ENCODE data around the gene FNBP1L.

The FNBP1L gene

DNA sequence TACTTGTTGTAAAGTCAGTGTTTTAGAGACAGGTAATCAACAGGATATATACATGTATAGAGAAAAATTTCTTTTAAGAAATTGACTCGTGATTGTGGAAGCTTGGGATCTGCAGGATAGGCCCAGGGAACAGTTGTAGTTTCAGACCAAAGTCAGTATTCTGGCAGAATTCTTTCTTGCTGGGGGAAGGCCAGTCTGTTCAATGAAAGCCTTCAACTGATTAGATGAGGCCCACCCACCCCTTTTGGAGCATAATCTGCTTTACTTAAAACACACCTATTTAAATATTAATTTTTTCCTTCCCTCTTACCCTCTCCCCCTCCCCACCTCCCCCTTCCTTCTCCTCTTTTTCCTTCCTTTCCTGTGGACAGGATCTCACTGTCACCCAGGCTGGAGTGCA lies 48.0 kb downstream of the FNBP1L start:
- DNase-seq, result no peak

DNA sequence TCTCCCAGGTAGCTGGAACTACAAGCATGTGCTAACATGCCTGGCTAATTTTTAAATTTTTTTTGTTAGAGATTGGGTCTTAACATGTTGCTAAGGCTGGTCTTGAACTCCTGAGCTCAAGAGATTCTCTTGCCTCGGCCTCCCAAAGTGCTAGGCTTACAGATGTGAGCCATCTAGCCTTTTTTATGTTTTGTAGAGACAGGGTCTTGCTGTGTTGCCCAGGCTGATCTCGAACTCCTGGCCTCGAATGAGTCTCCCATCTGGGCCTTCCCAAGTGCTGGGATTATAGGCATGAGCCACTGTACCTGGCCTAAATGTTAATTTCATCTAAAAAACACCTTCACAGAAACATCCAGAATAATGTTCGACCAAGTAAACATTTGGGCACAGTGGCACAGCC lies 48.6 kb downstream of the FNBP1L start:
- DNase-seq, result no peak

DNA sequence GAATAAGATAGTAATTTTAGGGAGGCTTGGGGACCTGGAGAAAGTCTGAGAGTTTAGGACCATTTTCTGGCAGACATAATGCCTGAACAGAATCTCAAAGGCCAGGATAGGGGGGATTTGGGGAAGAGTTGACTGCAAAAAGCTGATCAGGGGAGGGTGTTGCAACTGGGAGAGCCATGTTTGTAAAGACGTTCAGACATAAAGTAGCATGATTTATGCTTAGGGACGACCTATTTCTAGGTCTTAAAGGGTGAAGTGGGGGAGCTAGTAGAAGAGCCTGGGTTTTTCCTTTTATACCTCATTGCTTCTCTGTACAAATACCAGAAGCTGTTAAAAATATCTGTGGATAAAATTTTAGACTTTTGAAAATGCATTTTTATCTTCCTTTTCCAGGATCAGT lies 51.2 kb downstream of the FNBP1L start:
- DNase-seq, result no peak

DNA sequence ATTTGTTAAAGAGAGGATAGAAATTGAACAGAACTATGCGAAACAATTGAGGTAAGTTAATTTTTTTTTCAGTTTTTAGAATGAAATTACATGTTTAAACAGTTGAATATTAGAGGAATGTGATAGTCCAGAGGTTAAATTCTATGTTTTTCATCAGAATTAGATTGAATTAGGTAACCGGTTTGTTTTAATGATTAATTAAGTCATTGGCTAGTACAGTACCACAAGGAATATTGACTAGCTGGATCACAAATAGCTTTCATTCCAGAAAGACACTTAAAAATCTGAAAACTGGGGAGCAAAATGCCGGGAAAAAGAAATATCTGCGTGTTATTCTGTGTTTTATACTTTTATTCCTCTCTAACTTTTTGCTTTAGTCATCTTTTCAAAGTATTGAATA lies 51.6 kb downstream of the FNBP1L start:
- no peak for DNase-seq

DNA sequence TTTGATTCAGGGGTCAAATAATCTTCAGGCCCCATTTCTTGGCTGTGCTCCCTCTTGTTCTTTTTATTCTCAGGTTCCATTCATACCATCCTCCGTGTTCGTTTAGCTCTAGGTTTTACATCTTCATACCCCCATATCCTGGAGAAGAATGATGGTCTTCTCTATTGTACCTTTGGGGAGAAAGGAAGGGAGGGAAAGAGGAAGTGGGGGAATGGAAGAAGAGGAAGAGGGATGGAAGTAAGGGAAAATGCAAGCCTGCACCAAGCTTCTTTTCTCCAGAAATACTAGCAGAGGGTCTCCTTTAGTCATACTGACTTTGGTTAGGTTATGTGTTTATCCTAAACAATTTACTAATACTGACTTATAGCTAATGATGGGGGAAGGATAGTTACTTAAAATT lies 52.4 kb downstream of the FNBP1L start:
- no peak for DNase-seq

DNA sequence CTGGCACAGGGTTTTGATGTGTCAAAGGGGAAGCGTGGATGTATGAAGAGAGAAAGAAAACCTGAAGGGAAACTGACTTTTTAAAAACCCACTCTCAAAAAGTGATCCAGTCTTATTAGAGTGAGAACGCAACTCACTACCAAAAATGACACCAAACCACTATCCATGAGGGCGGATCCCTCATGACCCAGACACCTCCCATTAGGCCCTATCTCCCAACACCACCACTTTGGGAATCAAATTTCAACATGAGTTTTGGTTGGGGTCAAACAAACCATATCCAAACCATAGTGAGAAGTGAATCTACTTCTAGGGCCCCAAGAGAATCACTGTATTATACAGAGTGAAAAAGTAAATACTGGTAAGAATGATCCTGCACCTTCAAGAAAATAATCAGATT lies 53.5 kb downstream of the FNBP1L start:
- DNase-seq, result no peak

DNA sequence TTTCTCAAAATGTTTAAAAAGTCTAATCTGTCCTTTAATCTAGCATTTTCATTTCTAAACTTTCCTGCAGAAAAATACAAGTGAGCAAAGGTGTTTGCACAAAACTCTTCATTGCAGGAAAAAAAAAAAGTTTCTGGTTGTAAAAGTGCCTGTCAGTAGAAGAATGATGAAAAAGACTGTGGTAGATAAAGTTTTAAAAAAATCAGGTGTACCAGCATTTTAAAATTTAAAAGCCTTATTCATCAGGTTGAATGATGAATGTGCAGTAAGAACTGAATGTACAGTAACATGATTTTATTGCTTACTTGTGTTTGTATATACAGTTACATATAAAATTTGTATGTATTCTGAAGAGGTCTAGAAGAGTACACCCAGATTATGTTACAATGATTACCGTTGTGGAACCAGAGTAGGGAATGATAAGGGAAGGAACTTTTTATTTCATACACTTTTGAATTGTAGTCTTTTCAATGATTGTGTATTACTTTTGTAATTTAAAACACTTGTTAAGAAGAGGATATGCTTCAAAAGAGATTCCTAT lies 54.0 kb downstream of the FNBP1L start:
- no peak for DNase-seq

DNA sequence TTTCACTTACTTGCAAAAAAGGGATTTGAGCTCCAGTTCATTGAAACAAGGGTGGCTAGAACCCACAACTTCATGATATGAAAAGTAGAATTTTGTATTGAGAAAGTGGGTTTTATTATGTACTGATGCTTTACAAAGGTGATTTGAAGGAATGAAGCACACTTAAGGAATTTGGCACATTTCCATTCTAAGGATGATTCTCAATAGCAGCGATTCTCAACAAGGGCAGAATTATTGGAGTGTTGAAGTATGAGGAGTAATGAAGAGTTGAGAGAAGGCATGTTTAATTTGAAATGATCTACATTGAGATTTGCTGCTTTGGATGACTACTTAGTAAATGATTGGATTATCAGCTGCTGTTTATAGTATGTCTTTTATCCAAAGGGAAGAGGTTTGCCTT lies 54.7 kb downstream of the FNBP1L start:
- no peak for DNase-seq

DNA sequence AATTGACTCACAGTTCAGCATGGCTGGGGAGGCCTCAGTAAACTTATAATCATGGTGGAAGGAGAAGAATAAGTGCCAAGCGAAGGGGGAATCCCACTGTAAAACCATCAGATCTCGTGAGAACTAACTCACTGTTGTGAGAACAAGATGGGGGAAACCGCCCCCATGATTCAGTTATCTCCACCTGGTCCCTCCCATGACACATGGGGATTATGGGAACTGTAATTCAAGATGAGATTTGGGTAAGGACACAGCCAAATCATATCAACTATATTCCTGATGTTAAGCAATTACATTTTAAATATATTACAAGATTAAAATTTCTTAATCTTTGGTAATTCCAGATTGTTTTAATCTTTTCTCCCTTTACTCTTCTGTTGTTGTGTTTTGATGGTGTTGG lies 55.2 kb downstream of the FNBP1L start:
- no peak for DNase-seq

DNA sequence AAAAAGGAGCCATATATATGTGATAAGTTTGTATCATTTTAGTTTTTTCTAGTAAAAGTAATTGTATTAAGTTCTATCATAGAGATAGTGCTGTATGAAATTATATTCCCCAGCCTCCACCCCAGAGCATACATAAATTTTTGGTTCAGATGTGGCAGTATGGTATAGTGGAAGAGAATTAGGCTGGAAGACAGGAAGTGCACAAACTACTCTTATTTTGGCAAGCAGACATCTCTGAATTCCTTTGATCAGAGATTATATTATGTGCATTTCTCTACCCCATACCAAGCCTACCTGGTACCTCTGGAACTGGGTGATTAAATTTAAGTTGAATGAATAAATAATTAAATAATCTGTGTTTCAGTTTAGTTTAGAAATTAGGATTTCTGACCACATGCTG lies 55.9 kb downstream of the FNBP1L start:
- DNase-seq, result no peak

DNA sequence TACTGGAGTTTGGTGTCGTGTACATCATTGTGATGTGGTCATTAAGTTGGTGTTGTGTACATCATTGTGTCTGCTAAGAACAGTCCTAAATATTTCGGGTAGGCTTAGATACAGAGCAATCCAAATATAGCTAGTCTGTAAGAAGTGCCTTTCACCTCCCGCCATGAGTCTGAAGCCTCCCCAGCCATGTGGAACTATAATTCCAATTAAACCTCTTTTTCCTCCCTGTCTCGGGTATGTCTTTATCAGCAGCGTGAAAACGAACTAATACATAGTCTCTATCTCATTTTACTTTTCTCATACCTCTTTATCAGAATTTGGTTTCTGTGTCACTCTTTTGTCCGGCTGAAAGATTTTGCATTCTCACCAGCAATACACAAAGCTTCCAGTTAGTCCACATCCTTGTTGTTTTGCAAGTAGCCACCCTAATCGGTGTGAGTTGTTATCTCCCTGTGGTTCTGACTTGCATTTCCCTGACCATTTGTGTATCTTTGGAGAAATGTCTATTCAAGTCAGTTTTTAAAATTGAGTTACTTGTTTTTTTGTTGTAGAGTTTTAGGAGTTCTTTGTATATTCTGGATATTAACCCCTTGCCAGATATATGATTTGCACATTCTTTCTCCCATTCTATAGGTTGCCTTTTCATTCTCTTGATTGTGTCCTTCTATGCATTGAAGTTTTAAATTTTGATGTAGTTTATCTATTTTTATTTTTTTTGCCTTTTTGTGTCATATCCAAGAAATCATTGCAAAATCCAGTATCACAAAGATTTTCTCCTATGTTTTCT lies 56.5 kb downstream of the FNBP1L start:
- no peak for DNase-seq

DNA sequence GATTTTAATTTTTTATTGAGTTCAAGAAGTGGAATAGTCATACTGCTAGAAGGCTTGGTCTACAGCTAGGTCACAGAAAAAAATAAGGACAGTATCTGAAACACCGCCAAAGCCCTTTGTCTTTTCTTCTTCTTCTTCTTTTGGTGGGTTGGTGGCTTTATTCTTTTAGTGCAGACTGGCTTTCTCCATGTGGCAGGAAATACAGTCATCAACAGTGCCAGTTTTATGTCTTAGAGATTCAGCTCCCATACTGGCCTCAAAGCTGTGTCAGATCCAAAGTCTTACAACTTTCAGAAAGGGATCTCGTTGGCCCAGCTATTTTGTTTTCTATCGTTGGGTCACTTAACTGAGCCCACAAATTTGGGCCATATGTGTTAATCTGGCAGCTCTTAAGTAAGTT lies 58.2 kb downstream of the FNBP1L start:
- no peak for DNase-seq

DNA sequence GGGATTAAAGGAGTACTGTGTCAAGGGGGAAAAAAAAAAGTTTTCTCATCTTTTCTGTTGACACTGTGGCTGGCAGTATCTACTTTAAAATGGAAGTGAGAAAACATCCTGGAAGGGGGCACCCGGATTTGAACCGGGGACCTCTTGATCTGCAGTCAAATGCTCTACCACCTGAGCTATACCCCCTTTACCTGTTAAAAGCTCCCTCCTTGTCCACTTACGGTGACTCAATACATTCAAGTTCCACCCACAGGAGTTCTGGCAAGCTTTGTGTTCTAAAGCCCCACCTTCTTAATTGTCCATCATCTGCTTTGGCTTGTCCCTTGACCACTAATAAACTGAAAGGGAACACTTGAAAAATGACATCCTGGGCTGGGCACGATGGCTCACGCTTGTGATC lies 68.2 kb downstream of the FNBP1L start:
- no peak for DNase-seq

DNA sequence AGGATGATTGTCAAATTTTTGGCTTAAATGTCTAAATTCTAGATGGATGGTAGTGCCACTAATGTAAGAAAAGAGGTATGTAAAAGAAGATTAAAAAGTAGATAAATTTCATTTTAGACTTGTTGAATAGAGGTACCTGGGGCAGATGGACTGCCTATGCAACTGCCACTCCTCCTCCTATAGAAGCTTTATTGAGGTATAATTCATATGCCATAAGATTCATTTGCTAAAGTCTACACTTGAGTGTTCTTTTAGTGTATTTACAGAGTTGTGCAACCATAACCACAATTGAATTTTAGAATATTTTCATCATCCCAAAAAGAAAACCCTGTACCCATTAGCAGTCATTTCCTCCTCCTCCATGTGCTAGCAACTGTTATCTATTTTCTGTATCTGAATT lies 70.6 kb downstream of the FNBP1L start:
- no peak for DNase-seq

DNA sequence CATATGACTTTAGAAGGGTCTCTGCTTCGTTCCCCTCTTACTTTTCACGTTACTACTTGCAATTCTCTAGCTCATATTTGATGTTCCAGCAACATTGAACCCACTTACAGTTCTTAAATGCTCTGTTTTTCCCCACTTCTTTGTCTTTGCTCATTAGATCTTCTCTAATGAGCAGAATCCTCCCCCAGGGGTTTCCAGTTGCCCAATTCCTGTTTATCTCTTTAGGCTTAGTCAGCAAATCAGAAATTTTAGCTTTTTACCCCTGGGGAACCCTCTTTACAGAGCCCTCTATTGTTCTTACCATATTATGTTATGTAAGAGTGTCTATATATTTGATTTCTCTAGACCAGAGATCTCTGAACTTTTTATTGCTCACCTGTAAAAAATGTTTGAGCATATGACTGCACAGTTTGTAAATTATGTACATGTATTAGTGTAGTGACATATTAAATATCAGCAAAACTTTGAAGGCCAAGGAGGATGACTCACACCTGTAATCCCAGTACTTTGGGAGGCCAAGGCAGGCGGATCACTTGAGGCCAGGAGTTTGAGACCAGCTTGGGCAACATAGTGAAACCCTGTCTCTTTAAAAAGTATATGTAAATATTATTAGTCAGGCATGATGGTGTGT lies 71.4 kb downstream of the FNBP1L start:
- no peak for DNase-seq

DNA sequence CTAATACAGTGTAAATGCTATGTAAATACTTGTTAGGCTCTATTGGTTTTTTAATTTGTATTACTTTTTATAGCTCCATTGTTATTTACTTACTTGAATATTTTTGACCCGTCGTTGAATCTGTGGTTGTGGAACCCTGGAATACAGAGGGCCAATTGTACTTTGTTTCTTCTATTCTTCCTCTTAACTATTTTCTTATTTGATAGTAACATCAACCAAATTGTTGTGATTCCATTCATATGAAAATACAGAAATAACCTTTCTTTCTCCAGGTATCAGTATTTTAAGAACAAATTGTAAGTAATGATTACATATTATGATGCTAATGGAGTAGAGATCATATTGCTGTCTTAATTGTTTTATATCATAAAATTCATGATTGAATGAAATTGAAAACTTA lies 73.7 kb downstream of the FNBP1L start:
- no peak for DNase-seq

DNA sequence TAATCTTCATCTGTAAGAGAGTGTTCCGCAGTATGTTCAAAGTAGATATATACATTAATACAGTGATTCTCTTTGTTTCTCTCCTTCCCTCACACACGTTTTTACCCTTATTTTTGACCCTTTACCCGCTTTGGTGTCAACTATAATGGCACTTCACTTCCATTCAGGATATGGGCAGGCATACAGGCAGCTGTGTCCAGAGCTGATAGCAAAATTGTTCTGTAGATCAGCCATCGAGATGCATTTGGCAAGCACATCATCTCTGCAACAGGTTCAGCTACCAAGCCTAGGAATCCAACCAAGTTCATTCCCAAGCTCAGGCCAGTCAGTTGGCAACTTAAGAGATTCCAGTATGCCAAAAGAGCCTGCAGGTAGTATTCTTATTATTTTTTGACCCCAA lies 74.8 kb downstream of the FNBP1L start:
- DNase-seq, result no peak

DNA sequence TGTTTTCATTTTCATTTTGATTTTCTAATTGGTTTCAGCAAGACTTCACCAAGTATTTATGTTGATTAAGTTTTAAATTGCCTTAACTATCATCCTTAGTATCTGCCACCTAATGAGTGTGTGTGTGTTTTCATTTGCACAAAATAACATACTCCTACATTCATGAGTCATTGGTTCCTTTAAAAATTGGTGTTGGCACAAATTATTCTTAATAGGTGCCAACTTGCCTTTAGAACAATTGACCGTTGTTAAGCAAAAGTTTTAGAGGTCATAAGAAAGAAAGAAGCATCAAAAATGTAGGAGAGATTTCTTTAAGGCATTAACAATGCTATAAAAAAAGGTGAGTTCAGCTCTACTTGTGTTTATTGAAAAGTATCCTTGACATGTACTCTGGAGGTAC lies 77.5 kb downstream of the FNBP1L start:
- no peak for DNase-seq

DNA sequence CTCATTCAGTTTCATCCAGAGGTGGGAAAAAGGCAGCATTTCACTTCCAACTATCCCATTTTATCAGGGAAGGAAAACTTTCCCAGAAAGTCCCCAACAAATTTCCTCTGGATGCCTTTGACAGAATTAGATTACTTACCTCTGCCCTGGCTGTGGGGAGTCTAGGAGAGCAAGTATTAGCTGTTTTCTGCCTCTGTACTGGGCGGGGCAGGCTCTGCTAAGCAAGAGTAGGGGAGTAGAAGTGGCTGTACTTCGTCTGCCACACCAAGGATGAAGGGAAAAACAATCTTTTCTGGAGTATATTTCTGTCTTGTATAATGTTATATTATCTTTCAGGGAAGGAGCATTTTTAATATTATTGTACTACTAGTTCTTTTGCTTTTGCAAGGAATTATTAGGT lies 78.5 kb downstream of the FNBP1L start:
- no peak for DNase-seq

DNA sequence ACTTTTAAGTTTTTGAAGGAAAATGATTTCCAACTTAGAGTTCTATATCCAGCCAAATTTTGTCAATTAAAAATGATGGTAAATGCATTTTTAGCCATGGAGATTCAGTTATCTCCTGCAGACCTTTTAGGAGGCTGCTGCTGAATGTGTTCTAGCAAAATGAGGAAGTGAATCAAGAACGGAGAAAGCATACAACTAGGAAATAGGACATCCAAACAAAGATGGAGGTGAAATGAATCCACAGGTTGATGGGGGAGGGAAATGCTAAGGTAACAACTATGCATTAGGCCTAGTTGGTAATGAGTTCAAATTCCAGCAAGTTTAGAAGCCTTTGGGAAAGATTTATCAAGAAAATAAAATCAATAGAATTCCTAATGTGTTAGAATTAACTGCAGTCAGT lies 80.5 kb downstream of the FNBP1L start:
- no peak for DNase-seq

DNA sequence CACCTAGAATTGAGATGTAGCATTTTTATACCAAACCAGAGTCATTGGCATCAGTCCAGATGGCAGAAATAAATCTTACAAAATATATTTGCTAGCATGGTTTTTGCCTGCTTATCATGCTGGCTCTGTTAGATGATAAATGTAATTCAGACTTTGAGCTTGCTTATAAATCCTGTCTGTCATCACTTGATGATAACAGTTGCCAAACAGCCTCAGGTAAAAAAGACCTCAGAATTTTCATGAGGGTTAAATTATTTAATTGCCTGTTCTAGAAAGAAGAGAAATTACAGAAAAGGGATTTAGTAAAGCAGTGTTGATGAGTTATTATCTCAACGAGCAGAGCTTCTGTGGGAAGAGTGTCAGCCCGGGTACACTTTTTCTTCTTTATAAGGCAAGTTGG lies 83.3 kb downstream of the FNBP1L start:
- no peak for DNase-seq

DNA sequence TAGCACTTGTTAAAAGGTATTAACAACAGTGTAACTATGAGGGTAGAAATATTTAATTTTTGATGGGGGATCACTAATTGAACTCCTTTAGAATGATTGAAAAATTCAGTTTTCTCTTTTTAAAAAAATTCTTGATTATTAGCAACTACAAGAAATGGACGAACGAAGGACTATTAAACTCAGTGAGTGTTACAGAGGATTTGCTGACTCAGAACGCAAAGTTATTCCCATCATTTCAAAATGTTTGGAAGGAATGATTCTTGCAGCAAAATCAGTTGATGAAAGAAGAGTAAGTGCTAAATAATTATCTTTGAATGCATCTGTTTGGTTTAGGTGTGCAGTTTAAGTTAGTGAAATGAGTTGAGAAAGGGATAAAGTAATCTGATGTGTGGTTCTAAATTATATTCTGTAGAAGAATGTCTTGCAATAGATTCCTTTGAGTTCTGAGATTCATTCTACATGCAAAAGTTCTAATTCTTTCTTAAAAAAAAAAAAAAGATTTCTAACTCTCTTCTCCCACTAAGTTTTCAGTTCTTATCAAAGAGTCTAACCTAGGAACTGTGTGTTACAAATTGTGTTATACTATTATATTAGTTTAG lies 85.0 kb downstream of the FNBP1L start:
- no peak for DNase-seq

DNA sequence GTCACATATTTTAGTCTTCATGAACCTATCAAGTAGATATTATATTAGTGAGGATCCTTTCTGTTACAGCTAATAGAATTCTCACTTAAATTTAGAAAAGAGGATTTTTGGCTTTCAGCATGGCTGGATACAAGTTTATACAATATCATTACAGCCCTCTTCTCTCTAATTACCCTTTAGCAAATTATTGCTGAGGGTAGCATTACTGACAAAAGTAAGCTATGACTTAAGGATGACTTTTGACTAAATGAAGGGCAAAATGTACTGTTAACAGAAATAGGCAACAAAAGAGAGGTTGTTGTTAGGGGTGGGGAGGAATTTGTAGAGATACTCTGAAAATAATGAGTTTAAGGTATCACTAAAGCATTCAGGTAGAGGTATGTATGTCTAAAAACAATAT lies 85.8 kb downstream of the FNBP1L start:
- no peak for DNase-seq

DNA sequence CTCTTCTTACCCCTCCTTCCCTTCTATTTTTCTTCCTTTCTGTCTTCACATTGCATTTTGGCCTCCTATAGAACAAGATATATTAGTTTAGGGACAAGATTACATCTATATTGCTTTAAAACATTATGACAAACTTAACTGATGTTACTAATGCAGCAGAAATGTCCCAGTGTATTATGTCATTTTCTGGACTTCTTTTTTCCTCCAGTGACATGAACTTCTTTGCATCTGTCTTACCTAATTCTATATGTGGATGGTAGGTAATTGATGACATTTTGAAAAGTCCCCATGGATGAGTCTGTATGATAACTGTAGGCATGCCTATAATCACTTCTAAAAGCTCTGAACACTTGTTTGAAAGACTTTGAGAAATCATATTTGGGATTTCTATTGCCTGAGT lies 89.5 kb downstream of the FNBP1L start:
- no peak for DNase-seq

Data from NCI-H2171 treated with DMSO at 0.1 percent for 48 hours (cell line).